NB4 (cell line): ENCODE data around the gene DMPK.

ENCODE experiments used
- CTCF ChIP-seq: IDR thresholded peaks from one replicate; pipeline ENCODE4 v1.5.1; 2012; ENCODE audit warnings: low read depth, low read length
- MYC ChIP-seq: IDR thresholded peaks from 2 replicates; pipeline ENCODE4 v1.6.1; 2011; ENCODE audit warnings: low read depth, low read length
- POLR2A ChIP-seq: IDR thresholded peaks from 2 replicates; pipeline ENCODE4 v1.6.1; 2011; ENCODE audit warnings: mild to moderate bottlenecking; ENCODE audit not compliant: insufficient read length; ENCODE audit errors: extremely low read depth

DNA sequence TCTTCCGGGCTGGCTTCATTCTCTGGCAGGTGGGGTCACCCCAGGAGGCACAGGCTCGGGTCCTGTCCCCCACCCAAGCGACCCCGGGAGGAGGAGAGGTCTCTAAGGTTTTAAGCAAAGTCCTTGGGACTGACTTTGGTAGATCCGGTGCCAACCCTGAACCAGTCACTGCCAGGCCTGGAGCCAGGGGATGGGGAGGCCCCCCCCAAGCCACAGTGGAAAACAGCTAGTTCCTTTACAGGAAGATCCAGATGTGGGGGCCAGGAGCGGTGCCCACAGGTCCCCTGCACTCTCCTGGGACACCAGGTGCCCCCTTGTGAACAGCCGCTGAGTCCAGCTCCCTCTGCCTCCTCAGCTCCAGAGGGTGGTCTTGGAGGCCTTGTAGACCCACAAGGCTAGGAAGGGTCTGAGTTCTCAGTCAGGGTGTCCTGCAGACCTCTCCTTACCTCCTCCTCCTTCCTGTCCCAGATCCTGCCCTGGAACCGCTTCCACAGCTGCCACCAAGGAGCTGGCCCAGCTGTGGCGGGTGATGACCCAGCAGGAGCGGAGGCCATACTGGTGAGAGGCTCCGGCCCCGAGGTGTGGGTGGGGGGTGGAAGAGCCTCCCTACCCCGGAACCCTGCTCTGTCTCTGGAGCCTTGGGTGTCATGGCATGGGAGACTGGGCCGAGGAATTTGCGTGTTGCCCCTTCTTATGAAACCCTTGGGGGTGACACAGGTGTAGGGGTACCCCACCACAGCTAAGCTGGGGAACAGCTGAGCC lies 19.2 kb downstream of the DMPK start:
- TF ChIP-seq MYC, result no peak
- TF ChIP-seq CTCF, result no peak
- TF ChIP-seq POLR2A, result no peak
